ENCODE results near the gene DCANP1. TPM values are rescaled to one million over a fixed set of nuclear protein-coding genes. Genes with fewer than 3 reads are reported as not detected.

DCANP1 gene
- total and polyA plus RNA-seq, 2 of the 13 experiments (the other 11 are each of a cell fraction or from before 2014, with no cell fraction given) = not detected

DNA sequence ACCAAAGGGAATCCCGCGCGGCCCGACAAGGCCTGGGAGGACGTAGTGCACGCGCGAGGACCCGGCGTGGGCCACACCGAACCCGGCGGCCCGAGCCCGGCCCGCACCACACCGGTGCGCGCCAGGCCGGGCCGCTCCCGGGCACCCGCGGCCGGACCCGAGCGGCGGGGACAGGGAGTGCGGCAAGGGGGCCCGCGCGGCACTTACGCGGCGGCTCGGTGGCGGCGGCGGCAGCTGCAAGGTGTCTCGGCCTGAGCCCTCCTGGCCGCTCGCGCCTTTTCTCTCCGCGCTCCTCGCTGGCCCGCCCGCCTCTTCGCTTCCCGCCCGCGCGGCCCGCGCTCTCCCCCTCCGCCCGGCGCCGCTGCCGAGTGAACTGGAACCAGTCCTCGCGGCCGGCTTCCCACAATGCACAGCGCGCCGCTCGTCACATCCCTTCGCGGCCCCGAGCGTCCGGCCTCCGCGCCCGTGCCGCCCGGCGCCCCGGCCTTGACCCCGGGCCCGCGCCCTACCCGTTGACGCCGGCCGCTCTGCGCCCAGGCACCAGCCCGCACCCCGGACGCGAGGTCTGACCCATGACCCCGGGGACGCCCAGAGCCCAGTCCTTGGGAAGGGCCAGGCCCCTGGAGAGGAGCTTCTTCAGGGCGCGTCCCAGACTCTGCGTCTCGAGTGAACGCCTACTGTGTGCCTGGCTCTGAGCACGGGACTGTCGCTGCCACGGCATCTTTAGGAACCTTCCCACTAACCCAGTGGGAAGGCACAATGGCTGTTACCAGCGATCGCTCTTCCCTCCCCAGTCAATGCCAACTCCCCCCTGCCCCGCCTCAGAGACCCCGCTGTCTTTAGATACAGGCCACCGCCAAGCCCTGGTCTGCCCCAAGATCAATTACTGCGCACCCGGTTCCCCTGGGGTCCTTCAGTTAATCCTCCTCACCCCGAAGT lies 48.0 kb downstream of the DCANP1 start, which contains the start of gene MACROH2A1 (continued):
- TF ChIP-seq AFF4 (CRISPR knock-in tag; IDR thresholded peaks at IDR 0.05) (no peak), KMT2A (CRISPR knock-in tag; IDR thresholded peaks at IDR 0.05) (peak; percentile 84), HOXA5 (CRISPR knock-in tag; IDR thresholded peaks at IDR 0.05) (peak; percentile 50; the same call in 1 of the 2 replicates), ARNT2 (CRISPR knock-in tag; IDR thresholded peaks at IDR 0.05; ENCODE audit: low read depth) (peak; percentile 93), HOXD1 (CRISPR knock-in tag; IDR thresholded peaks at IDR 0.05) (peak; percentile 69; the same call in 1 of the 2 replicates), NR2F6 (IDR thresholded peaks at IDR 0.05) (peak; percentile 75), NR2F6 (CRISPR knock-in tag; IDR thresholded peaks at IDR 0.05) (peak; percentile 88), KAT7 (CRISPR knock-in tag; IDR thresholded peaks at IDR 0.05; ENCODE audit: borderline replicate concordance) (peak; percentile 26; the same call in 1 of the 2 replicates), THAP9 (CRISPR knock-in tag; IDR thresholded peaks at IDR 0.05; ENCODE audit: borderline replicate concordance) (0 out of 2 replicates have a peak, but pooled peaks have one; percentile 31), ZNF607 (CRISPR knock-in tag; IDR thresholded peaks at IDR 0.05; ENCODE audit: borderline replicate concordance) (peak; percentile 36; the same call in 1 of the 2 replicates), E2F1 (CRISPR knock-in tag; IDR thresholded peaks at IDR 0.05) (peak; percentile 73; the same call in 1 of the 2 replicates), POLR2AphosphoS5 (IDR thresholded peaks at IDR 0.05; ENCODE audit: low read depth, low read length) (peak; percentile 61), MED1 (CRISPR knock-in tag; IDR thresholded peaks at IDR 0.05) (peak; percentile 66), EP300 (IDR thresholded peaks at IDR 0.05; ENCODE audit: low read depth in 2 of 2, low read length in 2 of 2) (peak; percentile 30 to 47; a peak in 2 of 4 replicates), EP300 (CRISPR knock-in tag; IDR thresholded peaks at IDR 0.05; ENCODE audit: borderline replicate concordance) (0 out of 2 replicates have a peak, but pooled peaks have one; percentile 33)
- TF ChIP-seq, protein P1, sequence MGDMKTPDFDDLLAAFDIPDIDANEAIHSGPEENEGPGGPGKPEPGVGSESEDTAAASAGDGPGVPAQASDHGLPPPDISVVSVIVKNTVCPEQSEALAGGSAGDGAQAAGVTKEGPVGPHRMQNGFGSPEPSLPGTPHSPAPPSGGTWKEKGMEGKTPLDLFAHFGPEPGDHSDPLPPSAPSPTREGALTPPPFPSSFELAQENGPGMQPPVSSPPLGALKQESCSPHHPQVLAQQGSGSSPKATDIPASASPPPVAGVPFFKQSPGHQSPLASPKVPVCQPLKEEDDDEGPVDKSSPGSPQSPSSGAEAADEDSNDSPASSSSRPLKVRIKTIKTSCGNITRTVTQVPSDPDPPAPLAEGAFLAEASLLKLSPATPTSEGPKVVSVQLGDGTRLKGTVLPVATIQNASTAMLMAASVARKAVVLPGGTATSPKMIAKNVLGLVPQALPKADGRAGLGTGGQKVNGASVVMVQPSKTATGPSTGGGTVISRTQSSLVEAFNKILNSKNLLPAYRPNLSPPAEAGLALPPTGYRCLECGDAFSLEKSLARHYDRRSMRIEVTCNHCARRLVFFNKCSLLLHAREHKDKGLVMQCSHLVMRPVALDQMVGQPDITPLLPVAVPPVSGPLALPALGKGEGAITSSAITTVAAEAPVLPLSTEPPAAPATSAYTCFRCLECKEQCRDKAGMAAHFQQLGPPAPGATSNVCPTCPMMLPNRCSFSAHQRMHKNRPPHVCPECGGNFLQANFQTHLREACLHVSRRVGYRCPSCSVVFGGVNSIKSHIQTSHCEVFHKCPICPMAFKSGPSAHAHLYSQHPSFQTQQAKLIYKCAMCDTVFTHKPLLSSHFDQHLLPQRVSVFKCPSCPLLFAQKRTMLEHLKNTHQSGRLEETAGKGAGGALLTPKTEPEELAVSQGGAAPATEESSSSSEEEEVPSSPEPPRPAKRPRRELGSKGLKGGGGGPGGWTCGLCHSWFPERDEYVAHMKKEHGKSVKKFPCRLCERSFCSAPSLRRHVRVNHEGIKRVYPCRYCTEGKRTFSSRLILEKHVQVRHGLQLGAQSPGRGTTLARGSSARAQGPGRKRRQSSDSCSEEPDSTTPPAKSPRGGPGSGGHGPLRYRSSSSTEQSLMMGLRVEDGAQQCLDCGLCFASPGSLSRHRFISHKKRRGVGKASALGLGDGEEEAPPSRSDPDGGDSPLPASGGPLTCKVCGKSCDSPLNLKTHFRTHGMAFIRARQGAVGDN (CRISPR knock-in tag; IDR thresholded peaks at IDR 0.05) = peak; percentile 89

All from HepG2 (cell line).